Lung (tissue), 12 donors: ENCODE measurements around the gene TMEM161B. TPM values are rescaled to one million over a fixed set of nuclear protein-coding genes. Genes with fewer than 3 reads are reported as not detected.

Source experiments
- ATAC-seq: fragments of 200-7000 bp; cut with Tn5 transposase; one replicate; pipeline ENCODE4 v1.9.1; 2020; ENCODE audit warnings: moderate number of reproducible peaks; ENCODE audit not compliant: insufficient read depth, low FRiP score
- DNase-seq, 3 donors: peaks; one replicate each; pipeline ENCODE4 v3.0.0-alpha.2; 2013 to 2017
- H3K27ac ChIP-seq, 2 donors: one replicate each; pipeline ENCODE4 v1.5.1; 2013; ENCODE audit warnings: mild to moderate bottlenecking in 2 of 2, moderate library complexity in 2 of 2, control low read depth in 1 of 2, inconsistent platforms in 1 of 2, low read depth in 1 of 2, low read length in 1 of 2
- H3K27me3 ChIP-seq, 3 donors: one replicate each; pipeline ENCODE4 v1.5.1; 2013; ENCODE audit warnings: low read length in 2 of 3; ENCODE audit not compliant: control insufficient read depth in 3 of 3, insufficient read depth in 3 of 3
- H3K36me3 ChIP-seq, 4 donors: one replicate each; pipeline ENCODE4 v1.5.1; 2013; ENCODE audit warnings: low read length in 4 of 4, mild to moderate bottlenecking in 1 of 4, moderate library complexity in 1 of 4; ENCODE audit not compliant: control insufficient read depth in 4 of 4, insufficient read depth in 4 of 4
- H3K4me1 ChIP-seq, 5 donors: one replicate each; pipeline ENCODE4 v1.5.1; 2013; ENCODE audit warnings: low read length in 5 of 5, mild to moderate bottlenecking in 2 of 5, moderate library complexity in 1 of 5; ENCODE audit not compliant: control insufficient read depth in 5 of 5, insufficient read depth in 5 of 5
- H3K4me3 ChIP-seq: one replicate; pipeline ENCODE4 v1.5.1; 2013; ENCODE audit warnings: mild to moderate bottlenecking, control low read depth, moderate library complexity
- H3K9ac ChIP-seq, 2 donors: one replicate each; pipeline ENCODE4 v1.5.1; 2013; ENCODE audit warnings: low read length in 2 of 2, control low read depth in 1 of 2; ENCODE audit not compliant: insufficient read depth in 1 of 2
- H3K9me3 ChIP-seq, 4 donors: one replicate each; pipeline ENCODE4 v1.5.1; 2013; ENCODE audit warnings: low read length in 3 of 4, mild to moderate bottlenecking in 1 of 4, moderate library complexity in 1 of 4; ENCODE audit not compliant: control insufficient read depth in 4 of 4, insufficient read depth in 3 of 4
- WGBS, 2 donors: extraction: QIAGEN DNeasy Blood & Tissue Kit; methylation state at CpG; one replicate each; pipeline ENCODE4 v1.1.7; 2013; 5-methylcytosine and 5-hydroxymethylcytosine counted together
- polyA plus RNA-seq, 2 donors: library from polyadenylated mRNA; stranded (reverse); fragments of 200-250 nt; gene quantifications; one replicate each; pipeline ENCODE4 v1.2.1, GENCODE V29; 2013
- total RNA-seq, 2 donors: library from RNA; depleted of rRNA in 1 of 2; stranded (reverse); fragments of >200 nt in 1 of 2; gene quantifications; one replicate each; pipeline ENCODE4 v1.2.1, GENCODE V29; 2014 to 2021
- TF ChIP-seq, protein P1 (sequence below): IDR thresholded peaks from 2 replicates; pipeline ENCODE4 v1.5.1; 2012; ENCODE audit warnings: mild to moderate bottlenecking; ENCODE audit errors: control extremely low read depth, extremely low read depth
- donor health status: control.
- donor health status: control.
- donor health status: Bipolar disorder and iron deficiency.
- donor health status: healthy.
- donor health status: DM: yes; HTN: yes; CAD: no.

Gene TMEM161B
- total and polyA plus RNA-seq, 4 donors: 5.2 to 48.4 (median 9.6) TPM

DNA sequence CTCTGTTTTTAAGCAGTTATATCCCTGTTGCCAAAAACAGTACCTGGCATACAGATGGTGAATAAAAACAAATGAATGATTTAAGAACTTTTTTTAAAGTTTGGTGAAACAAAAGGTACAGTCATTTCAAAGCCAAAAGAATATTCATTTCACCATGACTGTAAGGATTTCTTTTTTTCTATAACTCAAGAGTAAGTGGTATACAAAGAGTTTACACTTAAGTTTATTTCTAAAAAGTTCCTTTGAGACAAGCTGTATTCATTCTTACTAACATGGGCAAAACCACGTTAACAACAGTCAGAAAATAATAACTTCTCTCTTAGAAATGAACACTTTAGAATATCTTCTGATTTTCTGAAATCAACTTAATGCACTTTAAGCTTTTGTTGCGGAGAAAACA, 5.3 kb downstream of the TMEM161B start:
- H3K27ac ChIP-seq: no peak overlapping the region
- peaks cover 0 to 23% (median 14%) of the 10 kb centered on the region in 5 donors for H3K4me1 ChIP-seq
- H3K4me3 ChIP-seq: no peak overlapping the region
- H3K27me3 ChIP-seq: no peaks in the 10 kb centered on the region
- peaks cover 0 to 8% (median 2%) of the 10 kb centered on the region in 4 donors for H3K36me3 ChIP-seq
- no peaks in the 10 kb centered on the region for H3K9me3 ChIP-seq
- ATAC-seq (no peak), DNase-seq (no peak)
- H3K9ac ChIP-seq: no peak overlapping the region
- TF ChIP-seq, protein P1, sequence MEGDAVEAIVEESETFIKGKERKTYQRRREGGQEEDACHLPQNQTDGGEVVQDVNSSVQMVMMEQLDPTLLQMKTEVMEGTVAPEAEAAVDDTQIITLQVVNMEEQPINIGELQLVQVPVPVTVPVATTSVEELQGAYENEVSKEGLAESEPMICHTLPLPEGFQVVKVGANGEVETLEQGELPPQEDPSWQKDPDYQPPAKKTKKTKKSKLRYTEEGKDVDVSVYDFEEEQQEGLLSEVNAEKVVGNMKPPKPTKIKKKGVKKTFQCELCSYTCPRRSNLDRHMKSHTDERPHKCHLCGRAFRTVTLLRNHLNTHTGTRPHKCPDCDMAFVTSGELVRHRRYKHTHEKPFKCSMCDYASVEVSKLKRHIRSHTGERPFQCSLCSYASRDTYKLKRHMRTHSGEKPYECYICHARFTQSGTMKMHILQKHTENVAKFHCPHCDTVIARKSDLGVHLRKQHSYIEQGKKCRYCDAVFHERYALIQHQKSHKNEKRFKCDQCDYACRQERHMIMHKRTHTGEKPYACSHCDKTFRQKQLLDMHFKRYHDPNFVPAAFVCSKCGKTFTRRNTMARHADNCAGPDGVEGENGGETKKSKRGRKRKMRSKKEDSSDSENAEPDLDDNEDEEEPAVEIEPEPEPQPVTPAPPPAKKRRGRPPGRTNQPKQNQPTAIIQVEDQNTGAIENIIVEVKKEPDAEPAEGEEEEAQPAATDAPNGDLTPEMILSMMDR: no peak
- 97 to 98% methylated on average over 2 of the region's 2 CpGs for WGBS, 2 donors

GRCh38 chr5:88262116-88262515, 6.5 kb downstream of the TMEM161B start:
- Histone ChIP-seq H3K27ac (no peak overlapping the region), H3K4me1 (peaks cover 0 to 12% (median 5%) of the 10 kb centered on the region in 5 donors), H3K9ac (no peak overlapping the region), H3K9me3 (no peaks in the 10 kb centered on the region), H3K27me3 (no peaks in the 10 kb centered on the region), H3K4me3 (no peak overlapping the region), H3K36me3 (peaks cover 0 to 7% (median 2%) of the 10 kb centered on the region in 4 donors)
- ATAC-seq (no peak), DNase-seq (no peak)
- TF ChIP-seq, protein P1: no peak

DNA sequence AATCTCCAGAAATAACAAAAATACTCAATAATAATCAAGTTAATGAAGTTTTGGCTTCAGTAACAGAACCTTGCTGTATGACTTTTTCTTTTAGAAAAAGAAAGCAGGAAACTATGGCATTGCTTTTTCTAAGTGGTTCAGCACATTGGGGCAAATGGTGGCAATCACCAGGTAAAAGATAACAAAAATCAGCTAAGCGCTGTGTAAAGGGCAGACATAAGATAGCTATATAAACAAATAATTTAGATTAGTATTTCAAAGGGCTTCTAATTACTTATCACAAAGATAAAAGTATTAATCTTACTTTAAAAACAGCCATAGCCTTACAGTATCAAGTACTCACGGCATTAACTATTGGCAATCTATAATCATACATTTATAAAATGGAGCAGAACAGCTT, 10.0 kb downstream of the TMEM161B start:
- TF ChIP-seq, protein P1: no peak
- Histone ChIP-seq H3K27me3 (no peaks in the 10 kb centered on the region), H3K4me1 (peaks cover 0 to 12% (median 0%) of the 10 kb centered on the region in 5 donors), H3K9ac (no peak overlapping the region), H3K4me3 (no peak overlapping the region), H3K36me3 (peaks cover 0 to 4% (median 1%) of the 10 kb centered on the region in 4 donors), H3K9me3 (no peaks in the 10 kb centered on the region), H3K27ac (no peak overlapping the region)
- ATAC-seq (no peak), DNase-seq (no peak)
- WGBS, 2 donors: 96% methylated on average over 2 of the region's 2 CpGs

DNA sequence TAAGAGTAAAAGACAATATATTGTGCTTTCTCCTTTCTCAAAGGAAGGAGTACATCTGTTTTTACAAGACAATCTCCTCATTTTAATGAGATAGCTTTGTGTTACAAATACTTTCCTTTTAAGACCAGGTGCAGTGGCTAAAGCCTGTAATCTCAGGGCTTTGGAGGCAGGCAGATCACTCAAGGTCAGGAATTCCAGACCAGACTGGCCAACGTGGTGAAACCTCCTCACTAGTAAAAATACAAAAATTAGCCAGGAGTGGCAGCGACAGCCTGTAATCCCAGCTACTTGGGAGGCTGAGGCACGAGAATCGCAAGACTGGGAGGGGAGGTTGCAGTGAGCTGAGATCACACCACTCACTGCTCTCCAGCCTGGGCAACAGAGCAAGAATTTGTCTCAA, 11.8 kb downstream of the TMEM161B start:
- DNase-seq: no peak
- Histone ChIP-seq H3K9me3 (no peaks in the 10 kb centered on the region), H3K4me1 (peaks cover 0 to 6% (median 0%) of the 10 kb centered on the region in 5 donors), H3K9ac (no peak overlapping the region), H3K27ac (no peak overlapping the region), H3K36me3 (peaks cover 0 to 1% (median 0%) of the 10 kb centered on the region in 4 donors), H3K4me3 (no peak overlapping the region), H3K27me3 (no peaks in the 10 kb centered on the region)
- no peak for ATAC-seq
- 78 to 84% methylated on average over 4 of the region's 4 CpGs for WGBS, 2 donors
- TF ChIP-seq, protein P1: no peak
